Stimulated activated CD8-positive, alpha-beta memory T cell treated with anti-CD3 and anti-CD28 coated beads, Interleukin-12 subunit alpha, Interleukin-12 subunit beta, amount 100 ng/mL, for 24 hours (primary cell): ENCODE measurements around the gene PFDN6.
"Not testable (repeated sequence)": the region's sequence is repeated elsewhere in the genome, so short reads cannot be mapped to it uniquely, and the experiment has no call there.

Experiments
- DNase-seq: peaks from one replicate; pipeline ENCODE4 v3.0.0-alpha.2; 2020; ENCODE audit errors: extremely low read depth

Gene PFDN6

DNA sequence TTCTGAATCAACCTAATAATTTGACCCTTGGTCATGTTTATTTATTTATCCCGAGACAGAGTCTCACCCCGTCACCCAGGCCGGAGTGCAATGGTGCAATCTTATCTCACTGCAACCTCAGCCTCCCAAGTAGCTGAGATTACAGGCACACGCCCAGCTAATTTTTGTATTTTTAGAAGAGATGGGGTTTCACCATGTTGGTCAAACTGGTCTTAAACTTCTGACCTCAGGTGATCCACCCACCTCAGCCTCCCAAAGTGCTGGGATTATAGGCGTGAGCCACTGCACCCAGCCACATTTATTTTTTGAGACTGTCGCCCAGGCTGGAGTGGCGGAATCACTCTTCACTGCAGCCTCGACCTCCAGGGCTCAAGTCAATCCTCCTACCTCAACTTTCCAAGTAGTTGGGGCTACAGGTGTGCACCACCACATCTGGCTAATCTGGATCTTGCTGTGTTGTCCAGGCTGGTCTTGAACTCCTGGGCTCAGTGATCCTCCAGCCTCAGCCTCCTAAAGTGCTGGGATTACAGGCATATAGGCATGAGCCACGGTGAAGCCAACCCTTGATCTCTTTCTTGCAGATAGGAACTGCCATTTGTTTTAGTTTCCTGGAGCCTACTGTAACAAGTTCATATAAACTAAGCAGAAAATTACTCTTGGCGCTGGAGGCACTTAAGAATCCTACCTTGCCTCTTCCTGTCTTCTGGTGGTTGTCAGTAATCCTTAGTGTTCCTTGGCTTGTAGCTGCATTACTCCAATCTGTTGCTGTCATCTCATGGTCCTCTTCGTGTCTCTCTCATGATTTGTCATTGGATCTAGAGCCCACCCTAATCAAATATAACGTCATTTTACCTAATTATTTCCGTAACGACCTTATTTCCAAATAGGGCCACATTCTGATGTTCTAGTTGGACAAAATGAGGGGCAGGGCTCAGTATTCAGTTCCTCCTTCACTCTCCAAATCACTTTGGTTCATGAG, 15.2 kb upstream of the PFDN6 start:
- DNase-seq = no peak

- DNase-seq = not testable (repeated sequence)
Measured at GRCh38 chr6:33275795-33276580, 13.4 kb upstream of the PFDN6 start.

DNA sequence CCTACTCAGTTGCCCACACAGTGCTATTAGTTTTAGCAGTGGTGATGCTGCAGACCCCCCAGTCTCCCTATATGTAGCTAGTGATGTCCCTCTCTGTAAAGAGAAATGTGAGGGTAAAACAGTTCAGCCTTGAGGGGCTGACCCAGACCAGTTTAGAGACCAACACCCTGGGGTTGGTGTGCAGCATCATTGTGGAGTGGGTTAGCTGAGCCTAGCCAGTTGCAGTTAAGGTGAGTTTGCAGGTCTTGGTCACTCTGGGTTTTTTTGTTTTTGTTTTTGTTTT, 12.9 kb upstream of the PFDN6 start:
- no peak for DNase-seq

DNA sequence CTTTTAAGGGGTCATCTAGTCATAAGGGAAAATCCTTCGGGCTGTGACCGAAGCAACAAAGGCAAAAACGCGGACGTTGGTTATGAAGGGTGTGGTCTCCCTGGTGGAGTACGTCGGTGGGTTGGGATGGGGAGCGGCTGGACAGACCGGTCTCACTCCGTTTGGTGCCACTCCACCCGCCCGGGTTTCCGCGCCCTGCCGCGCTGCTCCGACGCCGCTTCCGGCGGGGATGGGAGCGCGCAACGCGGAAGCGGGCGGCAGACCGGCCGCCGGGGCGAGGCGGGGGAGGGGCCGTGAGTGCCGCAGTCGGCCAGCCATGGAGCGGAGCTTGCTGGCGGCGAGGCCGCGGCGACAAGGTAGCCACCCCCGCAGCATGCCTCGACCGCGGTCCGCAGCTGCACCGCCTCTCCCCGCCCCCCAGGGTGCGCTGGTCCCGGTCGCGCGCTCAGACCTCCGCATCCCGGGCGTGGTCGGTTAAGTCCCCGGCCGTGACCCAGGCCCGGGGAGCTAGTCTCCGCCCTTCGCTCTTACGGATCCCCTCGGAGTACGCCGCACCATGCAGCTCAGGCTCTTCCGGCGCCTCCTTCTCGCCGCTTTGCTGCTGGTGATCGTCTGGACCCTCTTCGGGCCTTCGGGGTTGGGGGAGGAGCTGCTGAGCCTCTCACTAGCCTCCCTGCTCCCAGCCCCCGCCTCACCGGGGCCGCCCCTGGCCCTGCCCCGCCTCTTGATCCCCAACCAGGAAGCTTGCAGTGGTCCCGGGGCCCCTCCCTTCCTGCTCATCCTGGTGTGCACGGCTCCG, 12.3 kb upstream of the PFDN6 start, which contains the start of gene B3GALT4:
Gene B3GALT4, plus strand, starts transcription at position 260 of the 799 bp plus-strand sequence. Its CDS starts 297 bp downstream, at position 557.
- no peak for DNase-seq

DNA sequence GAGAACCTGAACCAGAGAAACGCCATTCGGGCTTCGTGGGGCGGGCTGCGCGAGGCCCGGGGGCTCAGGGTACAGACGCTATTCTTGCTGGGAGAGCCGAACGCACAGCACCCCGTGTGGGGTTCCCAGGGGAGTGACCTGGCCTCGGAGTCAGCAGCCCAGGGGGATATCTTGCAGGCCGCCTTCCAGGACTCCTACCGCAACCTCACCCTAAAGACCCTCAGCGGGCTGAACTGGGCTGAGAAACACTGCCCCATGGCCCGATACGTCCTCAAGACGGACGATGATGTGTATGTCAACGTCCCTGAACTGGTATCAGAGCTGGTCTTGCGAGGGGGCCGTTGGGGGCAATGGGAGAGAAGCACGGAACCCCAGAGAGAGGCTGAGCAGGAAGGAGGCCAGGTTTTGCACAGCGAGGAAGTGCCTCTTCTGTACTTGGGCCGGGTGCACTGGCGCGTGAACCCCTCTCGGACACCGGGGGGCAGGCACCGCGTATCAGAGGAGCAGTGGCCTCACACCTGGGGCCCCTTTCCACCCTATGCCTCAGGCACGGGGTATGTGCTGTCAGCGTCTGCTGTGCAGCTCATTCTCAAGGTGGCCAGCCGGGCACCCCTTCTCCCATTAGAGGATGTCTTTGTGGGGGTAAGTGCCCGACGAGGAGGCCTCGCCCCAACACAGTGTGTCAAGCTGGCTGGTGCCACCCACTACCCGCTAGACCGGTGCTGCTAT, 11.6 kb upstream of the PFDN6 start:
- DNase-seq = no peak

DNA sequence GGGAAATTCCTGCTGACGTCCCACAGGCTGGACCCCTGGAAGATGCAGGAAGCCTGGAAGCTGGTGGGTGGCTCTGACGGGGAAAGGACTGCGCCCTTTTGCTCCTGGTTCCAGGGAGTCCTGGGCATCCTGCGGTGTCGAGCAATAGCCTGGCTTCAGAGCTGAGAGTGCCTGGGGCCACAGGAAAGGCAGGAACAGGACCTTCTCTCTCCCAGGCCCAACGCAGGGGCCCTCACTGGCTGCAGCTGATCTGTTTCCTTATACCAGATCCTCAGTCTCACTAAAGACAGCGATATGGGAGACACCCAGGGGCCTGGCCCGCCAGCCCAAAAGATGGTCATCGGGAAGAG, 11.0 kb upstream of the PFDN6 start:
- DNase-seq = no peak

GRCh38 chr6:33278810-33279209, 10.6 kb upstream of the PFDN6 start:
- no peak for DNase-seq

- no peak for DNase-seq
Measured at GRCh38 chr6:33279257-33279695, 10.1 kb upstream of the PFDN6 start.

- no peak for DNase-seq
Measured at GRCh38 chr6:33279971-33280511, 9.4 kb upstream of the PFDN6 start.

DNA sequence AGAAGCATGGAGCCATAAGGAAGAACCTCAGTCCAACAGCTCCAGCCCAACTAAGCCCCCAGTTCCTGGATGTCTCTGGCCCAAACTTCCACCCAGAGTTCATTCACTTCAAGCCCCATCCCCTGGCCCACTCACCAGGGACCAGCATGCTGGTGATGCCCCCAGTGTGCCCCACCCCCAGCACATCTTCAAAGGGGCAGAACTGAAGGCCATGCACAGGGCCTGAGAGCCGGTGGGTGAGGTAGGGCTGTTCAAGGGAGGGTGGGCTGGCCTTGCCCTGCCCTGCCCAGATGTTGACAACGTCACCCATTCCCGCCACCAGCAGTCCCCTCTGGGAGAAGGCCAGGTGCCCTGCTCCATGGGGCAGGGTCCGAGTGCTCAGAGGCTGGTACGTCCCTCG, 8.9 kb upstream of the PFDN6 start:
- no peak for DNase-seq

GRCh38 chr6:33285214-33285613, 4.2 kb upstream of the PFDN6 start:
- not testable (repeated sequence) for DNase-seq

DNA sequence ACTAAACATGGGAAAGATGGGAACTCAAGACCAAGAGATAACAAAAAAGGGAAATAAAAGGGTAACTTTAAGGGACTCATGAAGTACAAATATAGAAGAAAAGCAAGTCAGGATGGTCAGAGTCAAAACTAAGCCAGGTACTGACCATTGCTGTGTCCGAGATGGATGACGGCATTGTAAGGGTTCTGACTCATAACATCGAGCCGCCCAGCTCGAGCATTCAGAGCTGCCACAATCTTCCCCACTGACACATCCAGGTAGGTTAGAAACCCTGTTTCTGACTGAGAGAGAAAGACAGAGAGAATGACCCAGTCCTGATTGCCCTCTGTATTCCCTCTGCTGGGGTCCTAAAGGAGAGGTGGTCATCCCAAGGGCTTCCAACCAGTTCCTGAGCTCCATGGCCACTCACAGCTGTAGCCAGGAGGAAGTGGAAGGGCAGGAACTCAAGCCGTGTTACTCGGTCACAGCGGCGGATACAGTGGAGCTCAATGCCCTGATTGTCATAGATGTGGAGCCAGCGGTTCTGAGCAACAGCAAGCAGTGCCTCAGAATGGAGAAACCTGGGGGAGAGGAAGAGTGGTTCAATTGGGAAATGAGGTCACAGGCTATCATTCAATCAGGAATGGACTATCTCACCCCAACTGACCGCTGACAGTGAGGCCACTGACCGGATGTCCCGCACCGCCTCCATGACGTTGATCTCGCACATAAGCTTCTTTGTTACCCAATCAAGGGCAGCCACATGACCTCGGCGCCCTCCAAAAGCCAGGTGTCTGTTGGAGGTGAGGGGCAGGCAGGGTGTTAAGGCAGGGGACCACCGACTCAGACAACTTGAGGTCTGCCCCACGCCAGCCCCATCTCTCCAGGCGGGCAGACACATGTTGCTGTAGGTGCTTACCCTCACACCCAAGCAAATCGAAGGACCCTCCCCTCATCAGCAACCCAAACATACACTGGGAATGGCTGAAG, 2.2 kb upstream of the PFDN6 start:
- DNase-seq = no peak

GRCh38 chr6:33288141-33288920, 1.1 kb upstream of the PFDN6 start:
- DNase-seq = no peak

GRCh38 chr6:33289784-33290315, 449 bp downstream of the PFDN6 start:
- DNase-seq = no peak

GRCh38 chr6:33290459-33290858, 1.1 kb downstream of the PFDN6 start:
- no peak for DNase-seq

DNA sequence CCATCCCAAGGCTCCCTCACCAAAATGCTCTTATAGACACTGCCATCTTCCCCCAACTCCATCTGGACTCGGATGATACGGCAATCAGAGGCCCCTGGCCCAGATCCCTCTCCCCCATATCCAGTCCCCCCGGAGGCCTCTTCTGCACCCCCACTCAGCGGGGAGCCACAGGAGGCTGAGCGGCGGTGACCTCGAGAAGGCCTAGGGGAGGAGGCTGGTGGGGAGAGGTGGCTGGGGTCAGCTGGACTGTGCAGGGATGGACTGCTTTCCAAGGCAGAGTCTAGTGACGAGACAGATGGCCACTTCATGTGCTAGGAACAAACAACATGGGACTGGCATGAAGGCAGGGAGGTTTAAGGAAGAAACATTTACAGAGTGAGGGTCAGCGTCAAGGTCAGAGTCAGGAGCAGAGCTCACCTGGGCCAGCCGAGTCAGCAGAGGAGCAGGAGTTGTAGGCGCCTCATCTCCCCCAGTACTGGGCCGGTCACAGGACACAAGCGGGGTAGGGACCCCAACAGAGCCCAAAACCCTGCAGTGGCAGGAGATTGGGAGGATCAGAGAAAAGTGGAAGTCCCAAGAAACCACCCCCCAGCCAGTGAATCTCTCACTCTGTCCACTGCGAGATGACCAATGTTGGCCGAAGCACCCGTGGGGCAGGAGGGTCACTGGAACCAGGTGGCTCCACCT, 3.7 kb downstream of the PFDN6 start:
- DNase-seq = no peak

DNA sequence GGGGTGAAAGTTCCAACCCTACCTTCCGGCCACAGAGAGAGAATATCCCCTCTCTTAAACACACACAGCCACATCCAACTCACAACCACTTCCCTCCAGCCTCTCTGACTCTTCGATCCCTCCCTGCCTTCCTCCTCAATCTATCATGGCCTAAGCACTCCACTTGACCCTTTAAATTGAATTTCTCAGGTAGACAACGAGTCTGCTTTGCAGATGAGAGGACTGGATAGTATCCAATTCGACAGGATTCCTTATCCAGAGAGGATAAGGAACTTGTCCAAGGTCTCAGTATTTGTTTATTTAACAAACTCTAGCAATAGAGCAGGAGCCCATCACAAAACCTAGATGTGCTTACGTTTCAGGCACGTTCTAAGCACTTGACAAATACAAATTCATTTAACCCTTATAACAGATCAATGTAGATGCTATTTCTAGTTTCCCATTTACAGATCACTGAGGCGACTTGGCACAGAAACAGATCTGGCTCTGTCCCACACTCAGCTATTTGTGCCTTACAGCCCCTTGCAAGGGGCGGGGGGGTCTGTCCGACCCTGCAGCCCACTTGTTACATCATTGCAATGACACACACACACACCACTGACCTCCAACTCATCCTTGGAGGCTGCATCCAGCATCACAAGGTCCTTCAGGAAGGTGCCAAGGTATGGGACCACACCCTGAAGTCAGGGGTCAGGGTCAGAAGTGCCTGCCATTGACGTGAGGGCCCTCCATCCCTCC, 4.9 kb downstream of the PFDN6 start:
- no peak for DNase-seq
